Uterus (tissue), 4 donors: ENCODE data around the gene OR1E2. TPM values are rescaled to one million over a fixed set of nuclear protein-coding genes. Genes with fewer than 3 reads are reported as not detected.

ENCODE experiments used
- DNase-seq, 2 donors: peaks; one replicate each; pipeline ENCODE4 v3.0.0-alpha.2; 2019 to 2020
- H3K27ac ChIP-seq, 2 donors: fragments of 200-600 bp; sonication (generic); 1 replicate in 1 of 2; 2 replicates in 1 of 2; pipeline ENCODE4 v1.5.1; 2016 to 2018
- H3K27me3 ChIP-seq, 2 donors: fragments of 200-600 bp; sonication (generic); one replicate each; pipeline ENCODE4 v1.5.1; 2018 to 2019; ENCODE audit warnings: control low read depth in 1 of 2
- H3K36me3 ChIP-seq, 2 donors: fragments of 200-600 bp; sonication (generic); one replicate each; pipeline ENCODE4 v1.5.1; 2019; ENCODE audit warnings: control low read depth in 1 of 2
- H3K4me1 ChIP-seq, 2 donors: fragments of 200-600 bp; sonication (generic); one replicate each; pipeline ENCODE4 v1.5.1; 2018 to 2019; ENCODE audit warnings: control low read depth in 1 of 2
- H3K4me3 ChIP-seq, 2 donors: fragments of 200-600 bp; sonication (generic); 1 replicate in 1 of 2; 2 replicates in 1 of 2; pipeline ENCODE4 v1.5.1; 2018 to 2019; ENCODE audit warnings: mild to moderate bottlenecking in 1 of 2
- H3K9me3 ChIP-seq, 2 donors: fragments of 200-600 bp; sonication (generic); one replicate each; pipeline ENCODE4 v1.5.1; 2019; ENCODE audit warnings: control low read depth in 1 of 2
- CTCF ChIP-seq, 4 experiments: fragments of 200-600 bp in 2 of 4; fragments of 450-650 bp in 2 of 4; sonication (generic) in 2 of 4; IDR thresholded peaks; one replicate each; pipeline ENCODE4 v1.5.1; 2016 to 2019; ENCODE audit warnings: antibody characterized with exemption in 4 of 4, mild to moderate bottlenecking in 2 of 4, moderate library complexity in 1 of 4
- POLR2A ChIP-seq, 2 donors: fragments of 450-650 bp; IDR thresholded peaks; one replicate each; pipeline ENCODE4 v1.6.1; 2016; ENCODE audit warnings: antibody characterized with exemption in 2 of 2, mild to moderate bottlenecking in 1 of 2, moderate library complexity in 1 of 2
- intact Hi-C: fragments of 100-400 bp; cut with DNase I; formaldehyde crosslinking; loops from one replicate; pipeline ENCODE4 v1.15.1; 2023; ENCODE audit warnings: low total_unique reads
- total RNA-seq, 4 donors: library from RNA; depleted of rRNA in 3 of 4; stranded (reverse); fragments of >200 nt in 3 of 4; gene quantifications; one replicate each; pipeline versions ENCODE4 v1.1.0 to v1.2.4, GENCODE V29; 2014 to 2023
- donor health status: DM: yes; HTN: yes; CAD: no.

The OR1E2 gene
- total RNA-seq, 4 donors from 2014 or later: 4.6 TPM; not detected in 3

- H3K4me3 ChIP-seq: no peak overlapping the region
- intact Hi-C loops: no loop called here
- TF ChIP-seq POLR2A (IDR thresholded peaks at IDR 0.05) (no peak), CTCF (IDR thresholded peaks at IDR 0.05) (no peak)
- no peaks in the 10 kb centered on the region for H3K4me1 ChIP-seq
- no peak overlapping the region for H3K27ac ChIP-seq
- H3K27me3 ChIP-seq: no peaks in the 10 kb centered on the region
- H3K36me3 ChIP-seq: no peaks in the 10 kb centered on the region
- no peak for DNase-seq
- no peaks in the 10 kb centered on the region for H3K9me3 ChIP-seq
Observed at GRCh38 chr17:3389791-3390190, 43.9 kb downstream of the OR1E2 start.

- no peak for DNase-seq
- Histone ChIP-seq H3K4me1 (no peaks in the 10 kb centered on the region), H3K4me3 (no peak within 1 kb of the TSS), H3K27me3 (no peaks in the 10 kb centered on the region), H3K27ac (no peak within 1 kb of the TSS), H3K36me3 (no peaks in the 10 kb centered on the region), H3K9me3 (no peaks in the 10 kb centered on the region)
- intact Hi-C loops: no loop called here
- TF ChIP-seq CTCF (IDR thresholded peaks at IDR 0.05) (no peak), POLR2A (IDR thresholded peaks at IDR 0.05) (no peak)
Observed at GRCh38 chr17:3385869-3386816, 47.5 kb downstream of the OR1E2 start, which contains the start of gene OR3A2. Gene OR3A2 (minus strand): TSS chr17:3386308.

Other genes with a start within 250 kb of the OR1E2 start
- not detected for gene OR1A2, start 236.3 kb downstream of the OR1E2 start, total RNA-seq
- not detected for gene OR1A1, start 226.2 kb downstream of the OR1E2 start, total RNA-seq
- under 1 TPM in 1 of 4 donors, not detected in 3; 0.35 TPM for gene OR3A1, start 135.5 kb downstream of the OR1E2 start, total RNA-seq
- not detected for gene OR3A2, start 47.5 kb downstream of the OR1E2 start, total RNA-seq
- not detected for gene OR1E1, start 35.4 kb downstream of the OR1E2 start, total RNA-seq
- not detected for gene OR3A3, start 22.5 kb downstream of the OR1E2 start, total RNA-seq
- gene SPATA22, start 38.0 kb upstream of the OR1E2 start, total RNA-seq: under 1 TPM in 1 of 4 donors, not detected in 3; 0.62 TPM
- 10 to 100 TPM in 2 of 4 donors, 1 to 10 TPM in 2; 1.3 to 19.4 (median 12.1) TPM for gene ASPA, start 42.2 kb upstream of the OR1E2 start, total RNA-seq
- gene TRPV3, start 124.0 kb upstream of the OR1E2 start, total RNA-seq: 1 to 10 TPM in 1 of 4 donors, under 1 TPM in 1, not detected in 2; 0.88 to 1.5 TPM
- gene TRPV1, start 175.6 kb upstream of the OR1E2 start, total RNA-seq: 10 to 100 TPM in 1 of 4 donors, 1 to 10 TPM in 3; 4.7 to 12.1 (median 8.5) TPM
- 10 to 100 TPM in 2 of 4 donors, 1 to 10 TPM in 1, under 1 TPM in 1; 0.26 to 24.4 (median 8.3) TPM for gene SHPK, start 202.4 kb upstream of the OR1E2 start, total RNA-seq
- gene CTNS, start 202.9 kb upstream of the OR1E2 start, total RNA-seq: 10 to 100 TPM; 10.8 to 17.8 (median 13.8) TPM
- gene TAX1BP3, start 234.7 kb upstream of the OR1E2 start, total RNA-seq: 10 to 100 TPM; 44.7 to 98.7 (median 74.0) TPM
- gene EMC6, start 235.0 kb upstream of the OR1E2 start, total RNA-seq: 10 to 100 TPM in 3 of 4 donors, 1 to 10 TPM in 1; 7.1 to 34.7 (median 22.7) TPM